ENCODE data around the gene NDUFS6.

The NDUFS6 gene

DNA sequence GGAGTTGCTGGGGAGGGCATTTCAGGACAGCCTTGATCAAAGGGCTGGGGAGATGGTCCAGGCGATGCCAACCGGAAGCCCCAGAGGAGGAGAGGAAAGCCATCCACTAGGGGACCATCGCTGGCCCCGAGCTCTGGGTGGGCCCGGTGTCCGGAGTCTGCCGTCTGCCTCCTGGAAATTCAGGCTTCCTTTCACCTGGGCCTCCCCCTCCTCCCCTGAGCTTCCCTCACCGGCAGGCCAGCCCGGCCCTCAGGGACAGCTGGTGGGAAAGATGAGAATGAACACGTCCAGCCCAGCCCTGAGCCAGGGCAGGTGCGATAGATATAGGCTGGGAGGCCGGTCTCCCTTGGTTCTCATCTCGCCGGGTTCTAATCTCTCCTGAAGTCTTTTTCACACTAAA lies 64.3 kb downstream of the NDUFS6 start:
- no peak for DNase-seq (ENCODE audit: insufficient read length, low spot score)
- TF ChIP-seq PAX5 (IDR thresholded peaks at IDR 0.05; ENCODE audit: insufficient read depth, low read length, severe bottlenecking) (no peak), SPI1 (IDR thresholded peaks at IDR 0.05; ENCODE audit: low read depth, low read length) (no peak), TAF1 (IDR thresholded peaks at IDR 0.05; ENCODE audit: low read depth, low read length) (no peak), POLR2A (IDR thresholded peaks at IDR 0.05; ENCODE audit: low read depth, low read length) (no peak), POLR2AphosphoS5 (IDR thresholded peaks at IDR 0.05; ENCODE audit: low read depth, low read length) (no peak), POU2F2 (IDR thresholded peaks at IDR 0.05; ENCODE audit: low read depth, low read length) (no peak)
- FAIRE-seq = no peak

All from GM12891 (cell line).